Stimulated activated CD8-positive, alpha-beta memory T cell treated with anti-CD3 and anti-CD28 coated beads, Interleukin-7, amount 100 ng/mL, for 1 hour (primary cell): ENCODE results near the gene PANX3.
"Not testable (repeated sequence)": the region's sequence is repeated elsewhere in the genome, so short reads cannot be mapped to it uniquely, and the experiment has no call there.

ENCODE experiments used
- DNase-seq, 2 donors: peaks; one replicate each; pipeline ENCODE4 v3.0.0-alpha.2; 2020; ENCODE audit warnings: low read depth in 2 of 2

PANX3 gene, protein sequence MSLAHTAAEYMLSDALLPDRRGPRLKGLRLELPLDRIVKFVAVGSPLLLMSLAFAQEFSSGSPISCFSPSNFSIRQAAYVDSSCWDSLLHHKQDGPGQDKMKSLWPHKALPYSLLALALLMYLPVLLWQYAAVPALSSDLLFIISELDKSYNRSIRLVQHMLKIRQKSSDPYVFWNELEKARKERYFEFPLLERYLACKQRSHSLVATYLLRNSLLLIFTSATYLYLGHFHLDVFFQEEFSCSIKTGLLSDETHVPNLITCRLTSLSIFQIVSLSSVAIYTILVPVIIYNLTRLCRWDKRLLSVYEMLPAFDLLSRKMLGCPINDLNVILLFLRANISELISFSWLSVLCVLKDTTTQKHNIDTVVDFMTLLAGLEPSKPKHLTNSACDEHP

GRCh38 chr11:124611064-124611463 is at the start of gene PANX3:
Gene PANX3 (plus strand): TSS chr11:124611428. CDS start chr11:124611557, 129 bp downstream.
- no peak for DNase-seq

- DNase-seq, result no peak
Observed at GRCh38 chr11:124569697-124570096, 41.5 kb upstream of the PANX3 start, which contains the start of gene OR8A1. Gene OR8A1 (plus strand): TSS chr11:124569997. CDS start chr11:124570120, 123 bp downstream.

DNA sequence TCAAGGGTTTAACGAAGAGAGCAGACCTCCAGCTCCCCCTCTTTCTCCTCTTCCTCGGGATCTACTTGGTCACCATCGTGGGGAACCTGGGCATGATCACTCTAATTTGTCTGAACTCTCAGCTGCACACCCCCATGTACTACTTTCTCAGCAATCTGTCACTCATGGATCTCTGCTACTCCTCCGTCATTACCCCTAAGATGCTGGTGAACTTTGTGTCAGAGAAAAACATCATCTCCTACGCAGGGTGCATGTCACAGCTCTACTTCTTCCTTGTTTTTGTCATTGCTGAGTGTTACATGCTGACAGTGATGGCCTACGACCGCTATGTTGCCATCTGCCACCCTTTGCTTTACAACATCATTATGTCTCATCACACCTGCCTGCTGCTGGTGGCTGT is 41.1 kb upstream of the PANX3 start:
- DNase-seq, result no peak

GRCh38 chr11:124577716-124578427 is 33.4 kb upstream of the PANX3 start:
- no peak for DNase-seq

DNA sequence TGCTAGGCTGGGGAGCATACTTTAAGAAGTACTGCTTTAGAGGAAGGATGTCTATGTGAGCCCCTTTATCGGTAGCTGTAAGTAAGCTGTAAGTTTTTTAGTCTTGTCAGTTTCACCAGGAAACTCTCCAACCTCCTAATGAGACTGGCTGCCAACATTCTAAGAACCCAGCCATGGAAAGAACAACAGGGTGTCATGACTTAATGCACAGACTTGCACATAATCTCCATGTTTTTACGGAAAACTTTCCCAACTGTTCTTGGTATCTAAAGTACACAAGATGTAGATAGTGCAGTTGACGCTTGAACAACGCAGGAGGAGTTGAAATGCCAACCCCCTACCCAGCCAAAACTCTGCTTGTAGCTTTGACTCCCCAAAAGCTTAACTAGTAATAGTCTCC is 32.5 kb upstream of the PANX3 start:
- no peak for DNase-seq

DNA sequence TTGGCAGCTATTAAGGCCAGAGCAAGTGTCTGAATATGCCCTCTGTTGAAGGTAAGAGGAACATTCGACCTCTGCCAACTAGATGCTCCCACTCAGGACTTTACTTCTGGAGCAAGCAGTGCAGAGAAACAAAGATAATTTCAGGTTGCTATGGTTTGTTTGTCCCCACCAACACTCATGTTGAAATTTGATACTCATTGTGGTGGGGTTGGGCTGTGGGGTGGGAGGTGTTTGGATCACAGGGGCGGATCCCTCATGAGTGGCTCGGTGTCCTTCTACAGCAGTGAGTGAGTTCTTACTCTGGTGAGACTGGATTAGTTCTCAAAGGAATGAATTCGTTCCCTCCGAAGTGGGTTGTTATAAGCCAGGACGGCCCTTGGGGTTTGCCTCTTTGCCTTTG is 29.4 kb upstream of the PANX3 start:
- DNase-seq, result no peak

GRCh38 chr11:124582565-124582964 is 28.7 kb upstream of the PANX3 start:
- no peak for DNase-seq

GRCh38 chr11:124583781-124584180 is 27.4 kb upstream of the PANX3 start:
- no peak for DNase-seq

DNA sequence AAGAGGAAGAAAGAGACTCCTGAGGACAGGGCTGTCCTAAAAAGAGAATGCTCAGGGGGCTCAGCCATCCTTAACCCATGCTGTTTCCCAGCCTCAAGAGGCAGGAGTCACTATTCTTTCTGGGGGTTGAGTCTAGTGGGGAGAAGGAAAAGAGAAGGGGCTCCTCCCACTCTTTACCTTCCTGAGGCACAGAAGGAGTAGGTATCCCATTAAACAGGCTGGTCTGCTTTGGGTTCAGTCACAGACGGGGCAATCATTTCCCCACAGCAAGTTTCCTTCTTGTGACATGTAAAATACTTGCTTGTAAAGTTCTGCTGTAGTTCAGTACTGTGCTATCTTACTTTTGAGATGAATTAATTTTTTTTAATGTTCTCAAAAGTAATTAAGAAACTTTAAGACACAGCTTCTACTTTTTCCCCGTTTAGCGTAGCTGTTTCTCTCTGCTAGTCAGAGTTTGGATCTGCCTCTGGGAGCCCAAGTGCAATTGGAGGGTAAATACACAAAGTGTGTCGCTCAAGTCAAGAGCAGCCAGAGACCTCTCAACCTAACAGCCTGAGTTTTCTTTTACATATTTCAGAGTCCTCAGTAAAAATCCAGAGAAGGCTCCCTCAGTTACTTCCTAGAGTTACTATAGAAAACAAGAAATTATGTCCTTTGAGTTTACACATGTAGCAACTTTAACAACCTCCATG is 26.4 kb upstream of the PANX3 start:
- DNase-seq, result no peak

DNA sequence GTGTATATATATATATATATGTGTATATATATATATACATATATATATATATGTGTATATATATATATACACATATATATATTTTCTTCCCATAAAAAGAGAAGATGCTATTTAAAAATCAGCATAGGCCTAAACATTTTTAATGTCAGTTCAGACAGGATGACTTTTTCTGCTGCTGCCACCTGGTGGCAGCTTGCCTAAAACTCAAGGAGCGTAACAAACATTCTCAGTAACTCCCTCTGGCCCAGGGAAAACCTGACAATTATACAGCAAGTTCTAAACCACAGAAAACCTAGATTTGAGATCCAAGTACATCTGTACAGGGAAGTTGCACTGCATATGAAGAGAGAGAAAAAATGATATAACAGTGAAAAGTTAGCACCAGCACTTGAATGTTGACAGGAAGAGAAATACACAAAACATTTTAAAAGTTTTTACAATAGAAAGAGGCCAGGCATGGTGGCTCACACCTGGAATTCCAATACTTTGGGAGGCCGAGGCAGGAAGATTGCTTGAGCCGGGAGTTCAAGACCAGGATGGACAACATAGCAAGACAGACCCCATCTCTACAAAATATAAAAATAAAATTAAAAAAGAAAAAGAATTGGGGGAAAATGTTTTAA is 24.9 kb upstream of the PANX3 start:
- DNase-seq, result peak; percentile 1 to 10

- DNase-seq, result no peak
Observed at GRCh38 chr11:124591430-124591829, 19.8 kb upstream of the PANX3 start.

DNA sequence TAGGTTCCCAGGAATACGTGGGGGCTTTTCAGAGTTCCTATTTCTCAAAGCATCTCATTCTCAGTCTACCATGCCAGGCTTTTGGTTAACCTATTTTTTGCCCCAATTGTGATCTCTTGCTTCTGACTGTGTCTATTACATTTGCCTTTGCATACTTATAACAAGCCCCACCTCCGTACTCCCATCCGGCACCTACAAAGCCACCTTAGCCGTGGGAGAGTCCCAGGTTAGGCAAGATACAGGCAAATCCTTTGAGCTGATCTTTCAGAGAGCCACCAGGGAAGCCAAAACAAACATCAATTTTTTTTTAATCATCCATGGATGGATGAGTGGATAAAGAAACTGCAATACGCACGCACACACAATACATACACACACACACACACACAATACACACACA is 18.6 kb upstream of the PANX3 start:
- no peak for DNase-seq

- DNase-seq, result no peak
Observed at GRCh38 chr11:124595302-124595701, 15.9 kb upstream of the PANX3 start.

GRCh38 chr11:124597626-124598025 is 13.6 kb upstream of the PANX3 start:
- DNase-seq, result no peak

DNA sequence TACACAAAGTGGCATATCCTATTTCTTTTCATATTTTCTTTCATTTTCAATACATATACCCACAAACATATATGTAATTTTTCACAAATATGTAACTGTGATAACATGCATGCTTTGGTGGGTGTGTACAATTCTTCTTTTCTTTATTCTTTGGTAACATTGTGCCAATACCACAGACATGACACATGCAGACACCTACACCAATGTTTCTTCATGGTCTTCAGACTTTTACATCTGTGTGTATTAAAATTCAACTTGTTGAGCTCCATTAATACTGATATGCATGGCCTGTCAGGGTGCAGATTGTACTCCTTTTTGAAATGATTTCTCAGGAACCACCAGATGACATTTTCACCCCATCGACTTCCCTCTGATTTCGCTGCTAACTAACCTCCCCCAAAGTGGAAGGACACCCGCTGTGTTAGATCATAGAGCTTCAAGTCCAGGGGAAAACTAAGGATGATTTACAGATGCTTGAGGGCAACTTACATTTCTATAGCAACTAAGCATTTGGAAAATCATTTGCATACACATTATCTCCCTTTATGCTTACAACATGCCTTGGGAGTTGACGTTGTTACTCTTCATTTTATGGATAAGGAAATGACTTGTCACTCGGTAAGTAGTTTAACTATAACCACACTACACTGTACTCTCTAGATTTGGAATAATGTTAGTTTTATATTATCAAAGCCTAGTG is 10.5 kb upstream of the PANX3 start:
- DNase-seq, result no peak

DNA sequence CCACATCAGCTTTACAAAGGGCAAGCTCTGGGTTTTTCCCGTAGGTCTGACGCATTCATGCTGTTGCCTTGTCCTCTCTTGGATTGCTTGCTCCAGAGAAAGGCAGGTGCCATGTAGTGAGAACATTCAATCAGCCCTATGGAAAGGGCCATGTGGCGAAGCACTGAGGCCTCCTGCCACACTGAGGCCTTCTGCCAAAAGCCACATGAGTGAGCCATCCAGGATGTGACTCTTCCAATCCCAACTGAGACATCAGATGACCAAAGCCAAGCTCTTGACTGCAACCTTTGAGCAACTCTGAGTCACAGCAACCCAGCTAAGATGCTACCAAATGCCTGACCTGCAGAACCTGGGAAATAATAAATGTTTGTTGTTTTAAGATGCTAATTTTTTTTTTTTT is 9.0 kb upstream of the PANX3 start:
- no peak for DNase-seq

DNA sequence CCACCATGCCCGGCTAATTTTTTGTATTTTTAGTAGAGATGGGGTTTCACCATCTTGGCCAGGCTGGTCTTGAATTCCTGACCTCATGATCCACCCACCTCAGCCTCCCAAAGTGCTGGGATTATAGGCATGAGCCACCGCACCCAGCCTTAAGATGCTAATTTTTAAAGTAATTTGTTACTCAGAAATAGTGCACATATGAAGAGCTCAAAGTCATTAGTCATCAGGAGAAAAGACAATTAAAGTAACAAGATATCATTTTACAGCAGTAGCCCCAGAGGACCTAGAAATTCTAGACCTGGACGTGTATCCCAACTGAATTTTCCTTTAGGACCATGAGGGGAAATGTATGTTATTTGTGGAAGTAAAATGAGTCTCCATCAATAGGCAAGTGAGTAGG is 8.5 kb upstream of the PANX3 start:
- not testable (repeated sequence) for DNase-seq

DNA sequence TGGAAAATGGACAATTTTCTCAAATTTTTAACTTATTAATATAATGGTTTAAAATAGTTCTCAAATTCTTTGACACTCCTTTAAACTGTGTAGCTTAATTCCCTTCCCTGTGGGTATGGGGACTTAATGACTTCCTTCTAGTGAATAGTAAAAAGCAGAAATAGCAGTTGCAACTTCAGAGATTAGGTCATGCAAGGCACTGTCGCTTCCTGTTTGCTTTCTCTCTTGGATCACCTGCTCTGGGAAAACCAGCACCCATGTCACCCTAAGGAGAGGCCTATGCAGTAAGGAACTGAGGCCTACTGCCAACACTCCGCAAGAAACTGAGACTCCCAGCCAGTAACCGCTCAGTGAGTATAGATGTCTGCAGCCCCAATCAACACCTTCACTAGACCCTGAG is 5.5 kb upstream of the PANX3 start:
- no peak for DNase-seq

- DNase-seq, result no peak
Observed at GRCh38 chr11:124608147-124608546, 3.1 kb upstream of the PANX3 start.

GRCh38 chr11:124610295-124610694 is 933 bp upstream of the PANX3 start:
- DNase-seq, result no peak

DNA sequence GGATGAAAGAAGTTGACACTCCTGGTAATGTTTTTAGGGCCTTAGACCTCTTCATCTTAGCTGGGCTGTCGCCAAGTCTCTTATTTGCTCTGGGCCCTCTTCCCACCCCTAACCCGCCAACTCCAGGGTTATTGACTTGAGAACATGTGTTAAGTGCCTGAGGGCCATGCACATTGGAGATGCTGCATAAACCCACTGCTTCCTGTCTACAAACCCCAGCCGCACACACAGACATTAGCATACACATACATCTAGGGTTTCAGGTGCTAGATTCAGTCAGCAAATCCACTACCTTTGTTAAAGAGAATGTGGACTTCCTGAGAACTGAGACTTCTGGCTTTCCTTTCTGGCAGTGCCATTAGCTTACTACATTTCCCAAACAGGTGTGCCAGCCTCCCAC is 817 bp downstream of the PANX3 start:
- DNase-seq, result no peak
